B cell (primary cell): ENCODE measurements around the gene DCDC2C.

Source experiments
- EZH2 ChIP-seq: IDR thresholded peaks from 2 replicates; pipeline ENCODE4 v1.6.1; 2012; ENCODE audit warnings: borderline replicate concordance, low read depth, mild to moderate bottlenecking, moderate library complexity, low read length; ENCODE audit not compliant: insufficient read depth, poor library complexity, severe bottlenecking
- TF ChIP-seq, protein P1 (sequence below): fragments of 200-600 bp; IDR thresholded peaks from one replicate; pipeline ENCODE4 v1.8.0; 2022; ENCODE audit warnings: antibody characterized with exemption, mild to moderate bottlenecking

- no peak for TF ChIP-seq EZH2
- TF ChIP-seq, protein P1, sequence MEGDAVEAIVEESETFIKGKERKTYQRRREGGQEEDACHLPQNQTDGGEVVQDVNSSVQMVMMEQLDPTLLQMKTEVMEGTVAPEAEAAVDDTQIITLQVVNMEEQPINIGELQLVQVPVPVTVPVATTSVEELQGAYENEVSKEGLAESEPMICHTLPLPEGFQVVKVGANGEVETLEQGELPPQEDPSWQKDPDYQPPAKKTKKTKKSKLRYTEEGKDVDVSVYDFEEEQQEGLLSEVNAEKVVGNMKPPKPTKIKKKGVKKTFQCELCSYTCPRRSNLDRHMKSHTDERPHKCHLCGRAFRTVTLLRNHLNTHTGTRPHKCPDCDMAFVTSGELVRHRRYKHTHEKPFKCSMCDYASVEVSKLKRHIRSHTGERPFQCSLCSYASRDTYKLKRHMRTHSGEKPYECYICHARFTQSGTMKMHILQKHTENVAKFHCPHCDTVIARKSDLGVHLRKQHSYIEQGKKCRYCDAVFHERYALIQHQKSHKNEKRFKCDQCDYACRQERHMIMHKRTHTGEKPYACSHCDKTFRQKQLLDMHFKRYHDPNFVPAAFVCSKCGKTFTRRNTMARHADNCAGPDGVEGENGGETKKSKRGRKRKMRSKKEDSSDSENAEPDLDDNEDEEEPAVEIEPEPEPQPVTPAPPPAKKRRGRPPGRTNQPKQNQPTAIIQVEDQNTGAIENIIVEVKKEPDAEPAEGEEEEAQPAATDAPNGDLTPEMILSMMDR: no peak
These were observed 42.5 kb downstream of the DCDC2C start for GRCh38 chr2:3745920-3746319.
